ENCODE data around the gene FFAR3.

FFAR3 gene, protein sequence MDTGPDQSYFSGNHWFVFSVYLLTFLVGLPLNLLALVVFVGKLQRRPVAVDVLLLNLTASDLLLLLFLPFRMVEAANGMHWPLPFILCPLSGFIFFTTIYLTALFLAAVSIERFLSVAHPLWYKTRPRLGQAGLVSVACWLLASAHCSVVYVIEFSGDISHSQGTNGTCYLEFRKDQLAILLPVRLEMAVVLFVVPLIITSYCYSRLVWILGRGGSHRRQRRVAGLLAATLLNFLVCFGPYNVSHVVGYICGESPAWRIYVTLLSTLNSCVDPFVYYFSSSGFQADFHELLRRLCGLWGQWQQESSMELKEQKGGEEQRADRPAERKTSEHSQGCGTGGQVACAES

DNA sequence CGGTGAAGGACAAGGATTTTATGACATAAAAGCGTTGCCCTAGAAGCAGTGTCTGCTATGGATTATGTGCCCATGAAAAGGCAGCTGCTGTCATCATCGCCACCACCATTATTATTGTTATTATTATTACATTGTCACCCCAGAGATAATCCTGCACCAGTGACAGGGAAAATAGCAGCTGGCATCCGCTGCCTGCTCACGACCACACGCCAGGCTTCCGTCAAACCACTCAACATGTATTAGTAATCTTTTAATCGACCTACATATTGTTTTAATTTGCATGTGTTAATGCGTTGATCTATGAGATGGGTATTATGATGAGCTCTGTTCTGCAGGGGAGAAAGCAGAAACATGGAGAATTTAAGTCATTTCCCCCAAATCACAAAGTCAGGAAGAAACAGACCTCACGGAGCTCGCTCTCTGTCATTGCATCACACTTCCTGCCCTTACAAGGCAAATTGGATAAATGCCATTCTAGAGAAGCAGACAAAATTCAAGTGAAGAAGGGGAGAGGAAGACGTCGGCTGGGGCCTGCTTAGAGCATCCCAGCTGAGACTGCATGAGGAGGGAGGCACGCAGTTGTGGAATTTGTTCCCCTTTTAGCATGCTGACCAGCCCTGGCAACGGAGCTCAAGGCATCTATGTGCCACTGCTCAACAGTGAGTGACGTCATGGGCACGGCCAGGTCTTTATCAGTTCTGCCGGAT is at the start of gene FFAR3:
FFAR3 (plus strand) TSS at position 594 of the 707 bp plus-strand sequence. CDS start 431 bp downstream, outside the sequence.
- no peak for FAIRE-seq

GRCh38 chr19:35308910-35309309 is 49.4 kb upstream of the FFAR3 start:
- no peak for FAIRE-seq

DNA sequence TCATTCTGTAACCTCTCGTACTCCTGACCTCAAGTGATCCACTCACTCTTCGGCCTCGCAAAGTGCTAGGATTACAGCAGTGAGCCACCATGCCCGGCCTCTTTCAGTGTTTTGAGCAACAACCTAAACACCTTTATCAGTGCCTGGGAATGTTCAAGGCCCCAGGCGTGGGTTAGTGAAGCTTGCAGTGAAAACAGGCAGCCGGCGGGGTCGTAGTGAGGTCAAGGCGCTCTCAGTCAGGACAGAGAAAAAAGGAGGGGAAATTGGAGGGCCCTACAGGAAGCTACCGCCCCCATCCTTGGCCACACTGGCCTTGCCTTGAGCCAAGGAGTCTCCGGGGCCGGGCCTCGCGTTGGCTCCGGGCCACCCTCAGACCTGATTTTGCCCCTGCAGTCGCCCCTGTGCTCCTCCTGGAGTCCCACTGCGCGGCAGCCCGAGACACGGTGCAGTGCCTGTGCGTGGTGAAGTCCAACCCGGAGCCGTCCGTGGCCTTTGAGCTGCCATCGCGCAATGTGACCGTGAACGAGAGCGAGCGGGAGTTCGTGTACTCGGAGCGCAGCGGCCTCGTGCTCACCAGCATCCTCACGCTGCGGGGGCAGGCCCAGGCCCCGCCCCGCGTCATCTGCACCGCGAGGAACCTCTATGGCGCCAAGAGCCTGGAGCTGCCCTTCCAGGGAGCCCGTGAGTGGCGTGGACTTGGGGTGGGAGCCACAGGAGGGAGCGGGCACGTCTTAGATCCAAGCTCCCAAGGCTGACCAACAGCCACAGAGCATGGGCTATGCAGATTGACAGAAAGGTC is 48.6 kb upstream of the FFAR3 start:
- no peak for FAIRE-seq

DNA sequence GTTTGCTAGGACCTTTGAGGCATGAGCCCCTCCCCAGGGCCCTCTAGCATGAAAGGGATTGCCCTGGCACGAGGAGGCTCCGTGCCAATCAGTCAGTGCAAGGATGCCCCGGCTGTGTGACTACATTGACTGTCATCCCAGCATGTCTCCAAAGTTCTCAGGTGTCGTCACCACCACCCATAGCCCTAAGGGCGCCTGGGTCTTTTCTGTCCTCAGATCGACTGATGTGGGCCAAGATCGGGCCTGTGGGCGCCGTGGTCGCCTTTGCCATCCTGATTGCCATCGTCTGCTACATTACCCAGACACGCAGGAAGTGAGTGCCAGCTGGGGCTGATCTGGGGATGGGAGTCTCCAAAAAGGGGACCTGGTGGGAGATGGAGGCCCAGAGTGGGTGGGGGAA is 47.9 kb upstream of the FFAR3 start:
- no peak for FAIRE-seq

- FAIRE-seq, result no peak
Measured at GRCh38 chr19:35310811-35311465, 47.3 kb upstream of the FFAR3 start.

DNA sequence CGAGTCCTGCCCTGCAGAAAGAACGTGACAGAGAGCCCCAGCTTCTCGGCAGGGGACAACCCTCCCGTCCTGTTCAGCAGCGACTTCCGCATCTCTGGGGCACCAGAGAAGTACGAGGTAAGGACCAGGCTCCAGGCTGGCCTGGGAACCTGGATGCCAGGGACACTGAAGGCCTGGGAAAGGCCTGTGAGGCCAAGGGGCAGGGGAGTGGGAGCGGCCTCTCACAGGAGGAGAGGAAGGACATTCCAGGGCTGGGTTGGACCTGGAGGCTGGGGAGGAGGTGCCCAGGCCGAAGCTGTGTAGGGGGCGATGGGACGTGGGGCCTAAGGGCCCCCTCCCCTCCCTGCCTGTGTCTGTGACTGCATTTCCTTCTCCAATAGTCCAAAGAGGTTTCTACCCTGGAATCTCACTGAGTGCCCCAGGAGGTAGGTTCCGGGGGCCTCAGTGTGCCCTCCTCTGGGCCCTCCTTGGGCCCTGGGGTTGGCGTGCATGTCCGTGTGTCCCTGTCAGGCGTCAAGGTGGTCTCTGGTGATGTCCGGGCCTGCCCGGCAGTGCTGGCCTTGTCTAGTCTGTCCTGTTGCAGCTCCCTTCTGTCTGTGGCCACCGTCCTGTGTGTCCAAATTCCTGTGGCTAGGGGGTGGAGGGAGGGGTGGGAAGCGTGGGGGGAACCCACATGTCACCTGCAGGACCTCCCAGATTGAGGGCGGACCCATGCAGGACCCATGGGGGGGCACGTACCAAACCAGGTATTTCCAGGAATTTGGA is 46.2 kb upstream of the FFAR3 start:
- no peak for FAIRE-seq

GRCh38 chr19:35313587-35313986 is 44.7 kb upstream of the FFAR3 start:
- FAIRE-seq, result no peak

DNA sequence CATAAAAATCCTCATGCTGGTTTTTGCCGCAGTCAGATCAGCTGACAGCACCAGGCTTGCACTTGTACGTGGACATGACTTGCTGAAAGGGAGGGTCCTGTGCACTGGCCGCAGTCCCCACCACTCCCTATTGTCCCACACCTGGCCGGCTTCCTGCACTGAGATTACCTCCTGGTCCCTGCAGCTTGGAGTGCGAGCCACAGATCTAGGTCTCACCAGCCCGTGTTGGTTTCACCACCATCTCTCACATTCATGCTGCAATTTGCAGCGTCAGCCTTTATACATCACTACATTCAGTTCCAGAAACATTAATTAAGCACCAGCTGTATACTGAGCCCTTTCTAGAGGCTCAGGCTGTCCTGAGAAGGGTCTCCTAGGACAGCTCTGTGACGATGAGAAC is 44.2 kb upstream of the FFAR3 start:
- FAIRE-seq, result no peak

- FAIRE-seq, result no peak
Measured at GRCh38 chr19:35314858-35315470, 43.3 kb upstream of the FFAR3 start.

GRCh38 chr19:35315883-35316282 is 42.4 kb upstream of the FFAR3 start:
- no peak for FAIRE-seq

- FAIRE-seq, result no peak
Measured at GRCh38 chr19:35316560-35316959, 41.7 kb upstream of the FFAR3 start.

DNA sequence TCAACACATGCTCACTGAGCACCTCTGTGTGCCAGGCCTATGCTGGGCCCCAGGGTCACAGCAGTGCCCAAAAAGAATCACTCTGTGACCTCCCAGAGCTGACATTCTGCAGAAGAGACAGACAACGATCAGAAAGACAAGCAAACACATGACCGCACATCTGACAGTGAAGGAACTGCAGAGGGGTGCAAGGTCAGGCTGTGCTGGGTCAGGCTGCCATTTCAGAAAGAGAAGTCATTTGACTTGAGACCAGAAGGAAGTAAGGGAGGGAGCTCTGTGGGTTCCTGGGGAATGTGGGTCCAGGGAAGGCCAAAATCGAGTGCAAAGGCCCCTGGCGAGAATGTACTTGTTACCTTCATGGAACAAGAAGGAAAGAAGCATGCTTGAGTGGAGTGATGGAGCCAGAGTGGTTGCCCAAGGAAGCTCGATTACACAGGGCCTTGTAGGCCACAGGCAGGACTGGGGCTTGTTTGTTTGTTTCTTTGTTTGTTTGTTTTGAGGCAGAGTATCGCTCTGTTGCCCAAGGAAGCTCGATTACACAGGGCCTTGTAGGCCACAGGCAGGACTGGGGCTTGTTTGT is 40.7 kb upstream of the FFAR3 start:
- no peak for FAIRE-seq

GRCh38 chr19:35318679-35319448 is 39.4 kb upstream of the FFAR3 start:
- FAIRE-seq, result no peak

DNA sequence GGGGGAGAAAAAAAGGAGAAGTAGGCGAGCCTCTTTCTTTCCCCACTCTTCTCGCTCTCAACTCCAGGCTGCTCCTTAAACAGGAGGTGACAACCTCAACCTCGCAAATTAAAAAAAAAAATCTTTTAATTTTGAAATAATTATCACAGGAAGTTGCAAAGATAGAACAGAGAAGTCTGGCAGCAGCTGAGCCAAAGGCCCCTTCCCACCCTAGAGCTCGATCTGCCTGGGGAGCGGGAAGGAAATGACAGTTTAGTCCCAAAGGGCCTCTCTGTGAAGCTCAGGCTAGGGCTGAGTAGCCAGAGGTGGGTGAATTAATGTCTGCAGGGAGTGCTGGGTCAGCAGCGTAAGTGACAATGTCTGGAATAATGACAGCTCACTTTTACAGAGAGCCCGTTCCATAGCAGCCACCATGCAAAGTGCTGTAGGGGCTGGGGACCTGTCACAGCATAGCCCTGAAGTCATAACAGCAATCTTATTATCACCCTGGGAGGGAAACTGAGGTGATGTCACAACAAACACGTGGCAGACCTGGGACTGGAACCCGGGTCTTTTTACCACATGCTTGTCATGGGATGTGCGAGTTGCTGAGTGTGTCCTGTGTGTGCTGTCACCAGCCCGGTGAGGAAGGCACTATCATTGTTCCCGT is 38.1 kb upstream of the FFAR3 start:
- FAIRE-seq, result no peak

DNA sequence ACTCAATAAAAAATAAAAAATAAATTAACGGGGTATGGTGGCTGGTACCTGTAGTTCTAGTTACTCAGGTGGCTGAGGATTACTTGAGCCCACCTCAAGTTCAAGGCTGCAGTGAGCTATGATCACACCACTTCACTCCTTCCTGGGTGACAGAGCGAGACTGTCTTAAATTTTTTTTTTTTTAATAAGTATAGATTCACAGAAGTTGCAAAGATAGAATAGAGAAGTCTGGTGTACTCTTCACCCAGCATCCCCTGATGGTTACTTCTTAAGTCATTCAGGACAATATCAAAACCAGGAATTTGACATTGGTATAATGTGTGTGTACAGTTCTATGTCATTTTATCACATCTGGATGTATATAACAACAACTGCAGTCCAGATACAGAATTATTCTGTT is 37.0 kb upstream of the FFAR3 start:
- FAIRE-seq, result no peak

GRCh38 chr19:35322014-35322413 is 36.2 kb upstream of the FFAR3 start:
- no peak for FAIRE-seq

DNA sequence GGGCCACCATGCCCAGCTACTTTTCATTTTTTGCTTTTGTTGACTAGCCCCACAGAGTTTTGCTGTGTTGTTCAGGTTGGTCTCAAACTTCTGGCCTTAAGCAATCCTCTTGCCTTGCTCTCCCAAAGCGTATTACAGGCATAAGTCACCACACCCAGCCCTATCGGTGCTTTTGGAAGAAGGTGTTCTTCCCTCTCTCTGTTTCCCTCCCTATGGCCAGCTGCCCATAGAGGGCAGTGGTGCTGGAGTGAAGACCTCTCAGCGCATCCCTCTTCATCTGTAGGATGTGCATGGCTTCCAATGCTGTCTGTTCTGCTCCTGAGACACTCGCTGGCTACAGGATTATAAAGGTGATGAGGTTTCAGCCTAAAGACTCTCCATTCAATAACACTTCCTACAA is 30.6 kb upstream of the FFAR3 start:
- FAIRE-seq, result no peak

- FAIRE-seq, result no peak
Measured at GRCh38 chr19:35328851-35329285, 29.4 kb upstream of the FFAR3 start, which contains the start of gene CD22. Gene CD22 (plus strand): TSS chr19:35329187. CDS start chr19:35332041, 2,854 bp downstream.

- FAIRE-seq, result no peak
Measured at GRCh38 chr19:35329323-35329722, 28.9 kb upstream of the FFAR3 start.

DNA sequence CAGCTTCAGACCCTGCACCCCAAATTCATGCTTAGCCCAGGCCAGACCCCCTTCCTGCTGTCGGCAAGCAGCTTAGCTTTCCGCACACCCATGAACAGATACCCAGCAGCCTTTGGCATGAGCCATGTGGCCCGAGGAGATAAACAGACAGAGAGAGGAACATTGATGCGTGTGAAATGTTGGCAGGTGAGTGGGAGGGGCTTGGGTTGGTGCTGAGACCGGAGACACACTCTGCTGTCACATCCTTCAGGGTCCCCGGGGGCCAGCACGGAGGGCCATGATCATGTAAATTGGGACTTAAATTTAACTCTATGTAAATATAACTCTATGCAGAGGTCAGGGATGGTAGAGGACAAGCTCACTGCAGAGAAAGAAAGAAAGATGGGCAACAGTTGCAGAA is 27.8 kb upstream of the FFAR3 start:
- FAIRE-seq, result no peak
